CD4-positive, alpha-beta T cell treated with Interleukin-4 for 4 hours (primary cell): Measurements from ENCODE around the gene TTC31.

Experiments
- DNase-seq: peaks from one replicate; pipeline ENCODE4 v3.0.0-alpha.2; 2020

TTC31 gene

GRCh38 chr2:74527741-74528140, 44.9 kb downstream of the TTC31 start:
- DNase-seq = no peak

- no peak for DNase-seq
These were observed 45.9 kb downstream of the TTC31 start for GRCh38 chr2:74528600-74529356.

DNA sequence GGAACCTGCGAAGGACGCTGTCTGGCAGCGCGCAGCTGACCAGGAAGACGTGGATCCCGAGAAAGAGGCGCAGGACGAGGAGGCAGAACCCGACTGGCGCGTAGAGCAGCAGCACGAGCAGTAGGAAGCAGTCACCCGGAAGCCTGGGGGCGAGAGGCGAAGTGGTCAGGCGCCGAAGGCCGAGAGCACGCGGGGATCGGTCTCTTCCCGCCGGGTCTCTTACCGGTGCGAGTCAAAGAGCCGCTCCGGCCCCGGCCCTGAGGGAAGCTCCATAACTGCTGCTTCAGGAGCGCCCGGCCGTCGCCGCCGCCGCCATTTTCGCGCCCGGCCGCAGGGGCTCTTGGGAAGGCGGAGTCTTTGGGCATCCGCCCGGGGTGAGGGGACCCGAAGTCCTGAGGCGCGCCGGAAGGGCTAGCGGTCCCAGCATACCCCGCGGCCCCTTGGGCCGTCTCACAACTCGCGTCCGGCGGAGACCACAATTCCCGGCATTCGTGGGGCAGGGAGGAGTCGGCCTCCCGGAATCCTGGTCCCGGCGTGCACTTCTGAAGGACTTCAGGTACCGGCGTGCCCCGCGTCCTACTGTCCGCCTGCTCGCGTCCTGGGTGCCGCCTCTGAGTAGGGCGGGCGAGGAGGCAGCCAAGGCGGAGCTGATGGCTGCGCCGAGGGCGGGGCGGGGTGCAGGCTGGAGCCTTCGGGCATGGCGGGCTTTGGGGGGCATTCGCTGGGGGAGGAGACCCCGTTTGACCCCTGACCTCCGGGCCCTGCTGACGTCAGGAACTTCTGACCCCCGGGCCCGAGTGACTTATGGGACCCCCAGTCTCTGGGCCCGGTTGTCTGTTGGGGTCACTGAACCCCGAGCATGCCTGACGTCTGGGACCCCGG, 46.7 kb downstream of the TTC31 start, which contains the start of the genes AUP1 and HTRA2:
Gene AUP1 (minus strand): TSS at position 350 of the 882 bp plus-strand sequence. CDS start 77 bp downstream, at position 273.
Gene HTRA2 (plus strand): TSS at position 577 of the 882 bp plus-strand sequence. CDS start 74 bp downstream, at position 651.
- DNase-seq = peak; percentile 93

- DNase-seq = peak; percentile 51
These were observed 47.6 kb downstream of the TTC31 start for GRCh38 chr2:74530239-74531187.

GRCh38 chr2:74531666-74532065, 48.8 kb downstream of the TTC31 start:
- DNase-seq = no peak

GRCh38 chr2:74532222-74532621, 49.3 kb downstream of the TTC31 start:
- peak; percentile 53 for DNase-seq

DNA sequence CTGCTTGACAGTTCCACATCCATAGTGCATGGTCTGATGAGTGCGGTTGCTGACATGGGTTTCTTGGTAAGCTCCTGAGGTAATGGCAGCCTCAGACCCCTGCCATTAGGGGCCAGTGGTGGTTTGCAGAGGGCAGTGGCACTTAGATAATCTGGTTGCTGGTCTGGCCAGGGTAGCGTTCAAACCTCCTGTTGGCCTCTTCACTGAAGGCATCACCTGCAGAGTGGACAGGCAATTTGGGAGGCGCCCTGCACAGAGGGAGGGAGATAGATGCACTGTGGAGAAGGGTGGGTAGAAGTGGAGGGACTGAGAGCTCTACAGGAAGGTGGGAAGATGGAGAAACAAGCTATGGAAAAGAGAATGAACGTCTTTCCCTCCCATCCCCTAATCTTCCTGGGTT, 50.6 kb downstream of the TTC31 start:
- DNase-seq = no peak

DNA sequence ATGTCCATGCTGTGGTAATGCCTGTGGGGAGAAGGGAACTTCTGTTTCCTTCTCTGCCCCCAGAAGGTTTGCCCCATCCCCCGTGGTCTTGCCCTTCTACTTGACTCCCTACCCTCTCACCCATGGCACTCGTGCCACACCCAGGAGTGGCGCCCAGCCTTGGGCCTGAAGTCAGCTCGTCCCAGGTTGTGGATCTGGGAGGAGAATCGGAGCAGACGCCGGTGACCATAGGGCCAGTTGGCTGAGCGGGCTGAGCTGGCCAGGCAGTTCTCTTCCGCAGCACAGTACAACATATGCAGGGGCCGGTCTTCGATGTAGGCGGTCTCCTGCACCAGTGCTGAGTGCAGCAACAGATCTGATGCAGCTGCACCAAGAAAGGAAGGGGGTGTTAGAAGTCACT, 51.5 kb downstream of the TTC31 start:
- no peak for DNase-seq

GRCh38 chr2:74535440-74535965, 52.6 kb downstream of the TTC31 start:
- DNase-seq = no peak

- no peak for DNase-seq
These were observed 53.5 kb downstream of the TTC31 start for GRCh38 chr2:74536166-74536950.

- no peak for DNase-seq
These were observed 54.3 kb downstream of the TTC31 start for GRCh38 chr2:74537140-74537539.

- DNase-seq = no peak
These were observed 56.0 kb downstream of the TTC31 start for GRCh38 chr2:74538881-74539339.

- no peak for DNase-seq
These were observed 57.4 kb downstream of the TTC31 start for GRCh38 chr2:74540291-74540690.

GRCh38 chr2:74542978-74543377, 60.1 kb downstream of the TTC31 start:
- DNase-seq = no peak
